Placental pericyte (primary cell): ENCODE data around the gene RPUSD1. TPM values are rescaled to one million over a fixed set of nuclear protein-coding genes. Genes with fewer than 3 reads are reported as not detected.

ENCODE experiments used
- small RNA-seq: library from RNA; depleted of rRNA; stranded (forward); fragments of <200 nt; gene quantifications from one replicate; pipeline ENCODE3, GENCODE V24; 2012; ENCODE audit warnings: low replicate concordance
- total RNA-seq: library from RNA; depleted of rRNA; stranded (reverse); fragments of >200 nt; gene quantifications from 2 replicates; pipeline ENCODE4 v1.2.3, GENCODE V29; 2012

The RPUSD1 gene
- 33.3 and 54.4 TPM in 2 replicates for total RNA-seq

GRCh38 chr16:787978-788398, at the start of gene RPUSD1:
Gene RPUSD1, minus strand, starts transcription at chr16:788381. Its CDS starts 644 bp downstream, at chr16:787737.

GRCh38 chr16:799948-800833, 12.0 kb upstream of the RPUSD1 start, which contains the start of gene GNG13:
Gene GNG13, minus strand, starts transcription at chr16:800734. Its CDS starts 1,657 bp downstream, at chr16:799077.

GRCh38 chr16:788399-789126, 382 bp upstream of the RPUSD1 start, which contains the start of gene CHTF18:
Gene CHTF18, plus strand, starts transcription at chr16:788620. Its CDS starts 65 bp downstream, at chr16:788685.

GRCh38 chr16:760545-761343, 27.4 kb downstream of the RPUSD1 start, which contains the start of gene MSLN:
Gene MSLN, plus strand, starts transcription at chr16:760734. Its CDS starts 1,947 bp downstream, at chr16:762681.

GRCh38 chr16:740764-741505, 47.2 kb downstream of the RPUSD1 start, which contains the start of gene CIAO3:
Gene CIAO3, minus strand, starts transcription at chr16:740997. Its CDS starts 12 bp downstream, at chr16:740985.

Small RNA genes within 50 kb of the gene (small RNA-seq; reads per million reads assigned to genes)
- not detected for gene MIR662

Other genes with a start within 250 kb of the RPUSD1 start
- 0.14 TPM in 1 of 2 replicates, not detected in the other for gene PRR35, start 228.0 kb downstream of the RPUSD1 start, total RNA-seq
- 2.6 TPM in 2 replicates for gene NHLRC4, start 221.4 kb downstream of the RPUSD1 start, total RNA-seq
- gene PIGQ, start 218.4 kb downstream of the RPUSD1 start, total RNA-seq = 27.8 and 33.5 TPM in 2 replicates
- 15.3 and 16.5 TPM in 2 replicates for gene RAB40C, start 198.3 kb downstream of the RPUSD1 start, total RNA-seq
- 0.14 and 0.22 TPM in 2 replicates for gene WFIKKN1, start 157.4 kb downstream of the RPUSD1 start, total RNA-seq
- gene METTL26, start 152.1 kb downstream of the RPUSD1 start, total RNA-seq = 99.1 and 106 TPM in 2 replicates
- 11.5 and 16.6 TPM in 2 replicates for gene MCRIP2, start 146.6 kb downstream of the RPUSD1 start, total RNA-seq
- 12.3 and 22.6 TPM in 2 replicates for gene WDR90, start 139.0 kb downstream of the RPUSD1 start, total RNA-seq
- 56.5 and 67.4 TPM in 2 replicates for gene RHOT2, start 120.2 kb downstream of the RPUSD1 start, total RNA-seq
- 2.3 and 2.4 TPM in 2 replicates for gene RHBDL1, start 112.7 kb downstream of the RPUSD1 start, total RNA-seq
- 91.5 and 131 TPM in 2 replicates for gene STUB1, start 108.0 kb downstream of the RPUSD1 start, total RNA-seq
- 45.7 and 62.3 TPM in 2 replicates for gene JMJD8, start 104.0 kb downstream of the RPUSD1 start, total RNA-seq
- 12.9 and 15.8 TPM in 2 replicates for gene WDR24, start 98.0 kb downstream of the RPUSD1 start, total RNA-seq
- 0.22 TPM in 1 of 2 replicates, not detected in the other for gene FBXL16, start 82.6 kb downstream of the RPUSD1 start, total RNA-seq
- 10.1 and 40.1 TPM in 2 replicates for gene METRN, start 73.3 kb downstream of the RPUSD1 start, total RNA-seq
- 25.4 and 30.6 TPM in 2 replicates for gene ANTKMT, start 67.2 kb downstream of the RPUSD1 start, total RNA-seq
- 1.1 and 3.1 TPM in 2 replicates for gene CCDC78, start 61.9 kb downstream of the RPUSD1 start, total RNA-seq
- gene HAGHL, start 61.3 kb downstream of the RPUSD1 start, total RNA-seq = 8.3 and 23.4 TPM in 2 replicates
- gene CIAO3, start 47.4 kb downstream of the RPUSD1 start, total RNA-seq = 25.2 and 40.8 TPM in 2 replicates
- not detected in 2 replicates for gene MSLN, start 27.6 kb downstream of the RPUSD1 start, total RNA-seq
- gene CHTF18, start 239 bp upstream of the RPUSD1 start, total RNA-seq = 2.2 and 36.9 TPM in 2 replicates
- not detected in 2 replicates for gene GNG13, start 12.4 kb upstream of the RPUSD1 start, total RNA-seq
- gene LMF1, start 182.6 kb upstream of the RPUSD1 start, total RNA-seq = 17.9 and 20.8 TPM in 2 replicates
- gene SOX8, start 193.4 kb upstream of the RPUSD1 start, total RNA-seq = under 0.01 and 0.14 TPM in 2 replicates